ENCODE measurements around the gene NXF2. TPM values are rescaled to one million over a fixed set of nuclear protein-coding genes. Genes with fewer than 3 reads are reported as not detected.

Gene NXF2
- polyA plus RNA-seq, 1 donor: not detected

GRCh38 chrX:102345916-102346315 lies 98.9 kb downstream of the NXF2 start:
- Histone ChIP-seq H3K4me3 (ENCODE audit: low read length) (no peak overlapping the region), H3K27me3 (ENCODE audit: control insufficient read depth, insufficient read depth, low read length) (no peaks in the 10 kb centered on the region), H3K9me3 (ENCODE audit: control insufficient read depth, low read depth, low read length) (no peaks in the 10 kb centered on the region), H3K4me1 (ENCODE audit: control insufficient read depth, insufficient read depth, low read length) (no peaks in the 10 kb centered on the region), H3K36me3 (ENCODE audit: control insufficient read depth, insufficient read depth, low read length) (no peaks in the 10 kb centered on the region), H3K27ac (ENCODE audit: low read length) (no peak overlapping the region)
- peak; percentile 3 to 9 for DNase-seq
- WGBS (ENCODE audit: insufficient coverage, low lambda C conversion rate): no CpG with 5 or more reads among the region's 3 CpGs

Other genes starting within 250 kb of the NXF2 start
- gene TCEAL2, start 121.5 kb upstream of the NXF2 start, polyA plus RNA-seq: 6.6 TPM
- gene TCEAL6, start 104.7 kb upstream of the NXF2 start, polyA plus RNA-seq: 1.1 TPM
- 10.4 TPM for gene BEX5, start 91.2 kb upstream of the NXF2 start, polyA plus RNA-seq
- not detected for gene TCP11X1, start 31.9 kb upstream of the NXF2 start, polyA plus RNA-seq
- gene NXF2B, start 192.8 kb downstream of the NXF2 start, polyA plus RNA-seq: 0.36 TPM
- 0.25 TPM for gene TCP11X2, start 224.6 kb downstream of the NXF2 start, polyA plus RNA-seq